Keratinocyte (primary cell): ENCODE data around the gene MTMR3. TPM values are rescaled to one million over a fixed set of nuclear protein-coding genes. Genes with fewer than 3 reads are reported as not detected.
A peak's percentile ranks its signal among the peaks of the same experiment; 100 is the strongest.

ENCODE experiments used
- DNase-seq: peaks from one replicate; pipeline ENCODE4 v3.0.0-alpha.2; 2011; ENCODE audit warnings: low read depth, missing footprints, low spot score
- FAIRE-seq: peaks from 2 replicates; lab custom pipeline; 2011; peaks lifted over from hg19 to GRCh38; lab: Jason Lieb, UNC
- H2AFZ ChIP-seq: 2 replicates; pipeline ENCODE4 v1.6.0; 2012; ENCODE audit warnings: low read length, control low read depth, inconsistent platforms; ENCODE audit not compliant: control insufficient read depth
- H3K27ac ChIP-seq: 2 replicates; pipeline ENCODE4 v1.5.1; 2011; ENCODE audit warnings: low read length; ENCODE audit not compliant: control insufficient read depth, insufficient read depth
- H3K27me3 ChIP-seq: 3 replicates; pipeline ENCODE4 v1.6.0; 2011; ENCODE audit warnings: low read length; ENCODE audit not compliant: control insufficient read depth, insufficient read depth; ENCODE audit errors: extremely low read depth
- H3K36me3 ChIP-seq, 2 experiments: 2 replicates in 1 of 2; 3 replicates in 1 of 2; pipeline ENCODE4 v1.5.1; 2011; ENCODE audit warnings: low read length in 2 of 2, mild to moderate bottlenecking in 1 of 2; ENCODE audit not compliant: control insufficient read depth in 2 of 2, insufficient read depth in 2 of 2; ENCODE audit errors: extremely low read depth in 1 of 2
- H3K4me1 ChIP-seq: 3 replicates; pipeline ENCODE4 v1.5.1; 2011; ENCODE audit warnings: low read length; ENCODE audit not compliant: control insufficient read depth, insufficient read depth; ENCODE audit errors: extremely low read depth
- H3K4me2 ChIP-seq: 3 replicates; pipeline ENCODE4 v1.6.0; 2011; ENCODE audit warnings: low read depth, low read length; ENCODE audit not compliant: control insufficient read depth, insufficient read depth; ENCODE audit errors: extremely low read depth
- H3K4me3 ChIP-seq, 3 experiments: fragments of 200-600 bp in 1 of 3; sonication (generic) in 1 of 3; 2 replicates in 2 of 3; 3 replicates in 1 of 3; pipeline ENCODE4 v1.5.1; 2011 to 2016; ENCODE audit warnings: low read length in 3 of 3, mild to moderate bottlenecking in 3 of 3, control low read depth in 2 of 3, inconsistent platforms in 1 of 3, low read depth in 1 of 3, mixed read lengths in 1 of 3, mixed run types in 1 of 3, moderate library complexity in 1 of 3; ENCODE audit not compliant: control insufficient read depth in 2 of 3, insufficient read depth in 2 of 3; ENCODE audit errors: extremely low read depth in 1 of 3
- H3K79me2 ChIP-seq: 2 replicates; pipeline ENCODE4 v1.6.0; 2012; ENCODE audit warnings: low read length; ENCODE audit not compliant: control insufficient read depth, insufficient read depth
- H3K9ac ChIP-seq: 3 replicates; pipeline ENCODE4 v1.6.0; 2011; ENCODE audit warnings: low read length; ENCODE audit not compliant: control insufficient read depth, insufficient read depth; ENCODE audit errors: extremely low read depth
- H3K9me1 ChIP-seq: 3 replicates; pipeline ENCODE4 v1.6.0; 2011; ENCODE audit warnings: low read length; ENCODE audit not compliant: control insufficient read depth, insufficient read depth; ENCODE audit errors: extremely low read depth
- H3K9me3 ChIP-seq: 2 replicates; pipeline ENCODE4 v1.5.1; 2012; ENCODE audit warnings: low read depth, low read length; ENCODE audit not compliant: control insufficient read depth
- H4K20me1 ChIP-seq: 3 replicates; pipeline ENCODE4 v1.6.0; 2011; ENCODE audit warnings: low read length; ENCODE audit not compliant: control insufficient read depth, insufficient read depth; ENCODE audit errors: extremely low read depth
- CTCF ChIP-seq, 3 experiments: IDR thresholded peaks in 1 of 3; conservative IDR thresholded peaks in 1 of 3; optimal IDR thresholded peaks in 1 of 3; 2 replicates in 2 of 3; 3 replicates in 1 of 3; pipeline versions ENCODE3 to v1.5.1; 2011; ENCODE audit warnings: low read length in 3 of 3, mild to moderate bottlenecking in 3 of 3, moderate library complexity in 2 of 3, control low read depth in 1 of 3, inconsistent platforms in 1 of 3; ENCODE audit not compliant: insufficient read depth in 2 of 3; ENCODE audit errors: extremely low read depth in 1 of 3
- EZH2 ChIP-seq: IDR thresholded peaks from one replicate; pipeline ENCODE4 v1.6.1; 2012; ENCODE audit warnings: inconsistent platforms, mild to moderate bottlenecking, low read length, moderate library complexity
- dilution Hi-C: fragments of 300-500 bp; cut with MboI; formaldehyde crosslinking; loops from one replicate; pipeline ENCODE4 v1.7.0; 2020; ENCODE audit warnings: low sequenced_read_pairs; ENCODE audit not compliant: extremely low pct_ligation_motif_present
- polyA plus RNA-seq, 5 experiments: library from polyadenylated mRNA; depleted of rRNA in 3 of 5; stranded (reverse) in 3 of 5; stranded (forward) in 1 of 5; unstranded in 1 of 5; fragments of >200 nt; gene quantifications; 1 replicate in 1 of 5; 2 replicates in 3 of 5; 3 replicates in 1 of 5; pipeline versions ENCODE4 v1.2.1 to v1.2.3, GENCODE V29; 2011 to 2012; ENCODE audit warnings: missing spikeins in 2 of 5, low read depth in 1 of 5, low replicate concordance in 1 of 5

MTMR3 gene
- polyA plus RNA-seq, 1 donor (not counting 4 experiments of a cell fraction or from before 2014, with no cell fraction given) = 16.5 TPM

GRCh38 chr22:29839039-29839438, 43.9 kb upstream of the MTMR3 start:
- Histone ChIP-seq H3K4me3 (no peak overlapping the region), H3K36me3 (peaks cover 2 to 3% of the 10 kb centered on the region in 2 experiments), H3K27me3 (no peaks in the 10 kb centered on the region), H3K79me2 (peaks cover 24% of the 10 kb centered on the region), H4K20me1 (no peaks in the 10 kb centered on the region), H2AFZ (peak overlapping the region; percentile 81), H3K4me2 (peak overlapping the region; percentile 89), H3K27ac (peak overlapping the region; percentile 81), H3K9ac (no peak overlapping the region), H3K9me3 (no peaks in the 10 kb centered on the region), H3K4me1 (peaks cover 34% of the 10 kb centered on the region), H3K9me1 (no peaks in the 10 kb centered on the region)
- FAIRE-seq (no peak), DNase-seq (no peak)
- TF ChIP-seq CTCF (optimal IDR thresholded peaks at IDR 0.05 in 1 of 3, IDR thresholded peaks at IDR 0.05 in 1 of 3, conservative IDR thresholded peaks at IDR 0.05 in 1 of 3; ENCODE audit: extremely low read depth in 1 of 3, insufficient read depth in 2 of 3, low read length in 3 of 3) (no peak), EZH2 (no peak)
- dilution Hi-C loops = no loop called here

GRCh38 chr22:29840498-29840897, 42.5 kb upstream of the MTMR3 start:
- dilution Hi-C loops = no loop called here
- H3K4me3 ChIP-seq = no peak overlapping the region
- no peaks in the 10 kb centered on the region for H3K9me3 ChIP-seq
- peaks cover 34% of the 10 kb centered on the region for H3K4me1 ChIP-seq
- no peaks in the 10 kb centered on the region for H3K9me1 ChIP-seq
- DNase-seq = no peak
- no peaks in the 10 kb centered on the region for H4K20me1 ChIP-seq
- no peak overlapping the region for H3K27ac ChIP-seq
- no peaks in the 10 kb centered on the region for H3K36me3 ChIP-seq
- no peak overlapping the region for H3K4me2 ChIP-seq
- no peak overlapping the region for H3K9ac ChIP-seq
- H3K27me3 ChIP-seq = no peaks in the 10 kb centered on the region
- FAIRE-seq = no peak
- H3K79me2 ChIP-seq = peaks cover 20% of the 10 kb centered on the region
- H2AFZ ChIP-seq = no peak overlapping the region
- TF ChIP-seq EZH2 (no peak), CTCF (optimal IDR thresholded peaks at IDR 0.05 in 1 of 3, IDR thresholded peaks at IDR 0.05 in 1 of 3, conservative IDR thresholded peaks at IDR 0.05 in 1 of 3; ENCODE audit: extremely low read depth in 1 of 3, insufficient read depth in 2 of 3, low read length in 3 of 3) (no peak)
